A673 (cell line): Measurements from ENCODE around the gene HOXA3. TPM values are rescaled to one million over a fixed set of nuclear protein-coding genes. Genes with fewer than 3 reads are reported as not detected.

ENCODE experiments used
- BruUV-seq: library from RNA; stranded (reverse); fragments of 400-500 nt; replicated peaks from 2 replicates; lab custom pipeline; 2021; lab: Mats Ljungman, UMichigan
- CTCF ChIA-PET: fragments of 300-600 bp; sonication (Branson Sonifier 250); formaldehyde crosslinking; loops from one replicate; lab custom pipeline; 2022; ENCODE audit warnings: antibody characterized with exemption; lab: Charles Lee
- POLR2A ChIA-PET: fragments of 300-600 bp; sonication (Branson Sonifier 250); formaldehyde crosslinking; loops from one replicate; lab custom pipeline; 2022; ENCODE audit warnings: antibody characterized with exemption; ENCODE audit not compliant: low non-redundant PET; lab: Charles Lee
- DNase-seq: peaks from one replicate; pipeline ENCODE4 v3.0.0-alpha.2; 2015; ENCODE audit warnings: low spot score
- H3K27ac ChIP-seq: fragments of 200-600 bp; sonication (generic); 2 replicates; pipeline ENCODE4 v1.5.1; 2016; ENCODE audit warnings: mixed run types, low read depth, mild to moderate bottlenecking, mixed read lengths, antibody characterized with exemption, low read length; ENCODE audit not compliant: poor library complexity, severe bottlenecking
- H3K27me3 ChIP-seq: fragments of 200-600 bp; sonication (generic); replicated peaks from 2 replicates; pipeline ENCODE4 v1.6.1; 2017; ENCODE audit warnings: mixed run types, low read depth, mild to moderate bottlenecking, mixed read lengths, antibody characterized with exemption, low read length; ENCODE audit not compliant: insufficient read depth, poor library complexity
- H3K36me3 ChIP-seq: fragments of 200-600 bp; sonication (generic); 2 replicates; pipeline ENCODE4 v1.6.1; 2016; ENCODE audit warnings: mixed run types, mild to moderate bottlenecking, mixed read lengths, antibody characterized with exemption, low read length; ENCODE audit not compliant: insufficient read depth, poor library complexity, severe bottlenecking
- H3K4me1 ChIP-seq: fragments of 200-600 bp; sonication (generic); 2 replicates; pipeline ENCODE4 v1.6.1; 2017; ENCODE audit warnings: mixed run types, mild to moderate bottlenecking, mixed read lengths, antibody characterized with exemption, low read length; ENCODE audit not compliant: insufficient read depth, poor library complexity, severe bottlenecking
- H3K4me3 ChIP-seq: fragments of 200-600 bp; sonication (generic); 2 replicates; pipeline ENCODE4 v1.5.1; 2016; ENCODE audit warnings: low read depth, mixed run types, mild to moderate bottlenecking, mixed read lengths, low read length; ENCODE audit not compliant: poor library complexity, severe bottlenecking
- H3K9me3 ChIP-seq: fragments of 200-600 bp; sonication (generic); 2 replicates; pipeline ENCODE4 v1.6.1; 2016; ENCODE audit warnings: mixed run types, low read depth, mild to moderate bottlenecking, mixed read lengths, antibody characterized with exemption, low read length; ENCODE audit not compliant: poor library complexity, severe bottlenecking
- EZH2 ChIP-seq: fragments of 200-600 bp; sonication (generic); IDR thresholded peaks from 2 replicates; pipeline ENCODE4 v1.6.1; 2017; ENCODE audit warnings: borderline replicate concordance, low read depth, mild to moderate bottlenecking, mixed read lengths, antibody characterized with exemption, low read length; ENCODE audit not compliant: poor library complexity, severe bottlenecking
- intact Hi-C: fragments of 100-400 bp; cut with micrococcal nuclease; formaldehyde crosslinking; loops from one replicate; pipeline ENCODE4 v1.10.0; 2022; ENCODE audit not compliant: unreplicated experiment
- total RNA-seq: library from RNA; stranded (reverse); gene quantifications from 2 replicates; pipeline ENCODE4 v1.2.3, GENCODE V29; 2021
- TF ChIP-seq, protein P1 (sequence below): fragments of 300-800, 200-600 bp; sonication (generic); conservative IDR thresholded peaks from 2 replicates; pipeline ENCODE4 v1.5.1; 2017; ENCODE audit warnings: low read depth, mild to moderate bottlenecking, antibody characterized with exemption, low read length, moderate library complexity, mixed read lengths

Gene HOXA3
- total RNA-seq, 1 experiment from 2014 or later: not detected

DNA sequence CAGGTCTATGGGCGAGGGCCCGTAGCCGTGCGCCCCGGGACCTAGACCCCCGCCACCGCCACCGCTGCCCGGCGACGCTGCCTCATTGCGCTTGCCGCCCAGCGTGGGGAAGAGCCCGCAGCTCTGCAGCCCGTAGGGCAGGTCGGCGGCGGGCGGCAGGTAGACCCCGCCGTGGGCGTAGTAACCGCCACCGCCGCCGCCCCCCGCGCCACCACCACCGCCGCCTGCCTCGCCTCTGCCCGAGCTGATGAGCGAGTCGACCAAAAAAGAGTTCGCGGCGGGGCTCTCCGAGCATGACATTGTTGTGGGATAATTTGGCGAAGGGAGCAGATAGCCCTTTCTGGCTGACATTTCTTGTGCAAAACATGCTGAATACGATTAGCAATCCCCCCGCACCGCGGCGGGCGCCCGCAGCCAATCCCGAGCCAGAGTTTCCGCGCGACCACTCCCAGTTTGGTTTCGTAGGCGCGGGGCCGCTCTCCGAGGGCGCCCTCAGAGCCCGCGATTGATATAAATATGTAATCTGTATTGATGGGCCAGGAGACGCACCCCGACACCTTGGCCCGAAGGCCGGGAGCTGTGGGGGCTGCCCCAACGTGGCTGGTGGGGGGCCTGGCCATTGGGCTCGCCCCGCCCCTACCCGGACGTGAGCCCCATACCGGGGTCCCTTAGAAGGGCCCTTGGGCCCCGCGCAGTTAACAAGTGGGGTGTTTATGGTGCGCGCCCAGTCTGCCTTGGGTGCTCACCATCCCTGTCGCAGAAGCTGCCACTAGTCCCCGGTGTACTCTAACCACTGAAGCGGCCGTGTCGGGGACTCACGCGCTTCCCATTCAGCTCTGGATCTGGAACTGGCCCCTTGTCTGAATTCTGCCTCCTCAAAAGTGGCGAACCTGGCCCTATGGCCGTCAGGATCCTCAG is 21.8 kb upstream of the HOXA3 start, which contains the start of gene HOXA10:
Gene HOXA10, minus strand, starts transcription at position 365 of the 918 bp plus-strand sequence. Its CDS starts 14 bp downstream, at position 351.
- Histone ChIP-seq H3K9me3 (no peaks in the 10 kb centered on the region), H3K27ac (no peak within 1 kb of the TSS), H3K4me1 (peaks cover 7% of the 10 kb centered on the region), H3K36me3 (no peaks in the 10 kb centered on the region), H3K4me3 (peak within 1 kb of the TSS; percentile 41), H3K27me3 (peaks cover 90% of the 10 kb centered on the region)
- no TSS peak for BruUV-seq
- TF ChIP-seq, protein P1, sequence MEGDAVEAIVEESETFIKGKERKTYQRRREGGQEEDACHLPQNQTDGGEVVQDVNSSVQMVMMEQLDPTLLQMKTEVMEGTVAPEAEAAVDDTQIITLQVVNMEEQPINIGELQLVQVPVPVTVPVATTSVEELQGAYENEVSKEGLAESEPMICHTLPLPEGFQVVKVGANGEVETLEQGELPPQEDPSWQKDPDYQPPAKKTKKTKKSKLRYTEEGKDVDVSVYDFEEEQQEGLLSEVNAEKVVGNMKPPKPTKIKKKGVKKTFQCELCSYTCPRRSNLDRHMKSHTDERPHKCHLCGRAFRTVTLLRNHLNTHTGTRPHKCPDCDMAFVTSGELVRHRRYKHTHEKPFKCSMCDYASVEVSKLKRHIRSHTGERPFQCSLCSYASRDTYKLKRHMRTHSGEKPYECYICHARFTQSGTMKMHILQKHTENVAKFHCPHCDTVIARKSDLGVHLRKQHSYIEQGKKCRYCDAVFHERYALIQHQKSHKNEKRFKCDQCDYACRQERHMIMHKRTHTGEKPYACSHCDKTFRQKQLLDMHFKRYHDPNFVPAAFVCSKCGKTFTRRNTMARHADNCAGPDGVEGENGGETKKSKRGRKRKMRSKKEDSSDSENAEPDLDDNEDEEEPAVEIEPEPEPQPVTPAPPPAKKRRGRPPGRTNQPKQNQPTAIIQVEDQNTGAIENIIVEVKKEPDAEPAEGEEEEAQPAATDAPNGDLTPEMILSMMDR: no peak
- peak; percentile 33 for TF ChIP-seq EZH2
- intact Hi-C loops: no loop called here
- ChIA-PET POLR2A (no interaction called here), CTCF (no interaction called here)
- DNase-seq: no peak

DNA sequence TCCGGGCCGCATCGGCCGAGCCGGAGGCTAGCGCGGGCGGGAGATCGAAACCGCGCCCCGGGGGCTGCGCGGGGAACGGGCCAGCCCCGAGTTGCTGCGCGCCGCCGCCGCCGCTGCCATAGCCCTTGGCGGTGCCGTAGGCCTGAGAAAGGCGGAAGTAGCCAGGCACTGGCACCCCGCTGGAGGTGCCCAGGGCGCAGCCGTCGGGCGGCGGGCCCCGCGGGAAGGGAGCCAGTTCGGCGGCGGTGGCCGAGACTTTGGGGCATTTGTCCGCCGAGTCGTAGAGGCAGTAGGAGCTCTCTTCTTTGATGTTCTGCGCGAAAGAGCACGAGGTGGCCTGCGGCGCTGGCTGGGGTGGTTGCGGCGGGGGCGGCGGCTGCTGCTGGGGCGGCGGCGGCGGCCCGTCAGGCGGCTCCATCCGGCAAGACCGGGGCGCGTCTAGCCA is 21.1 kb upstream of the HOXA3 start:
- no peak overlapping the region for H3K27ac ChIP-seq
- H3K4me1 ChIP-seq: peaks cover 7% of the 10 kb centered on the region
- no peaks in the 10 kb centered on the region for H3K36me3 ChIP-seq
- H3K4me3 ChIP-seq: peak overlapping the region; percentile 41
- ChIA-PET CTCF (no interaction called here), POLR2A (no interaction called here)
- intact Hi-C loops: no loop called here
- TF ChIP-seq EZH2: peak; percentile 96
- TF ChIP-seq, protein P1: no peak
- BruUV-seq: no TSS peak
- no peaks in the 10 kb centered on the region for H3K9me3 ChIP-seq
- DNase-seq: no peak
- H3K27me3 ChIP-seq: peaks cover 86% of the 10 kb centered on the region

DNA sequence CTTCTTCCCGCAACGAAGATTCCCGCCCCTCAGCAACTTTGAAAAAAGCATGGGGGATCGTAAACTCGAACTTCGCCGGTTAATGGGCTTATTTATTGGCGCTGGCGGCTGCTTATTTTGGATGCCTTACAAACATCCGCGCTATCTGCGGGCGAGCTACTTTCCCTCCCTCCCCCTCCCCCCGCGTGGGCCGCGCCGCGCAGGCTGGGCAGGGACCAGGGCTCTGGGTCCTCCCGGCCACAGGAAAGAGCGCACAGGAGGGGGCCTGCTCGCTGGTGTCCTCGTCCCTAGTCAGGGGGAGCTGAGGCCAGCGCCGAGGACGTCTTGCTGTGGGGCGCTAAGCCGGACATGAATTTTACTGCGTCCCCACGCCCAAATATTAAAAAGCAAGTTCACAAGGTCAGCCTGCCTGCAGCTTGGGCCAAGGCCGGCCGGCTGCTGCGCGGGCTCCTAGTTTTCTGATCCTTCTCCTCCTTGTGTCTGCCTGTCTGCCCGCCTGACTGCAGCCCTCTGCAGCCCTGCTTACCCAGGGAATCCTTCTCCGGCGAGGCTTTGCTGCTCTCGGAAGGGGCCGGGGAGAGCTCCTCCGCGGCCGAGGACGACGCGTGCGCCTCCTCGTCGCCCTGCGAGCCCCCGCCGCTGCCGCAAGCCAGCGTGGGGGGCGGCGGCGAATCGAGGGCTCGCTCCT is 20.6 kb upstream of the HOXA3 start:
- TF ChIP-seq EZH2: no peak
- TF ChIP-seq, protein P1: no peak
- Histone ChIP-seq H3K9me3 (no peaks in the 10 kb centered on the region), H3K4me3 (peak overlapping the region; percentile 41), H3K36me3 (no peaks in the 10 kb centered on the region), H3K27me3 (peaks cover 85% of the 10 kb centered on the region), H3K27ac (no peak overlapping the region), H3K4me1 (peaks cover 7% of the 10 kb centered on the region)
- POLR2A ChIA-PET: no interaction called here
- intact Hi-C loops: no loop called here
- peak; percentile 35 for DNase-seq
- CTCF ChIA-PET: no interaction called here
- BruUV-seq: no TSS peak
